ENCODE measurements around the gene TROAP.
"Not testable (repeated sequence)": the region's sequence is repeated elsewhere in the genome, so short reads cannot be mapped to it uniquely, and the experiment has no call there.

The TROAP gene

DNA sequence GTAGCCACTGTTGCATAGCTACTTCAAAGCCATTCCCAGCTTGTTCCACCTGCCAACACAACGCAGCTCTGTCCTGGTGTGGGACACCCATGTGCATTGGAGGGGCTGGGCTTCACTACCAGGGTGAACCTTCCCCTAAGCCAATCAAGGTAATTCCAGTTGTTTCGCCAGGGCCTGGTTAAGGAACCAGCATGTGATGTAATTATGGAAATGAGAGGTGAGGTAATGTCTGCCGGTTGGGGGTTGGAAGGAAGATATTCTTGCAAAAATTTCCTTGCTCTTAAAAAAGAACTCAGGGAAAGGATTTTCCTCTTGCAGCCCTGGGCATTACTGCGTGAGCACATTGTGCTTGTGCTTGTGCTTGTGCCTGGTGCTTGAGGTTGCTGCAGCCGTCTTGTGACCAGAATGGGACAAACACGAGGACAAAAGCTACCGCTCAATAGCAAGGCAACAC, 43.3 kb upstream of the TROAP start:
- DNase-seq: peak; percentile 33
- Histone ChIP-seq H3K4me3 (ENCODE audit: low read depth, low read length) (no peak overlapping the region), H3K27me3 (no peaks in the 10 kb centered on the region), H3K9me3 (no peaks in the 10 kb centered on the region), H3K36me3 (no peaks in the 10 kb centered on the region), H3K4me1 (peaks cover 24% of the 10 kb centered on the region)
- no peak for TF ChIP-seq CTCF (IDR thresholded peaks at IDR 0.05; ENCODE audit: low read depth, low read length)

DNA sequence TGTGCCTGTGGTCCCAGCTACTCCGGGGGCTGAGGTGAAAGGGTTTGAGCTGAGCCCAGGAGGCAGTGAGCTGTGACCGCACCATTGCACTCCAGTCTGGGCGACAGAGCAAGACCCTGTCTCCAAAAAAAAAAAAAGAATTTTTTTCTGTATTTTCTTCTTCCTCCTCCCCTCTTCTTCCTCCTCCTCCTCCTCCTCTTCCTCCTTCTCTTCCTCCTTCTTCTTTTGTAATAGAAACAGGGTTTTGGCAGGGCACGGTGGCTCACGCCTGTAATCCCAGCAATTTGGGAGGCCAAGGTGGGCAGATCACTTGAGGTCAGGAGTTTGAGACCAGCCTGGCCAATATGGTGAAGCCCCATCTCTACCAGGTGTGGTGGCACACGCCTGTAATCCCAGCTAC, 42.5 kb upstream of the TROAP start:
- not testable (repeated sequence) for H3K9me3 ChIP-seq; H3K36me3 ChIP-seq; H3K4me3 ChIP-seq (ENCODE audit: low read depth, low read length); H3K27me3 ChIP-seq; DNase-seq
- H3K4me1 ChIP-seq: peaks cover 24% of the 10 kb centered on the region

DNA sequence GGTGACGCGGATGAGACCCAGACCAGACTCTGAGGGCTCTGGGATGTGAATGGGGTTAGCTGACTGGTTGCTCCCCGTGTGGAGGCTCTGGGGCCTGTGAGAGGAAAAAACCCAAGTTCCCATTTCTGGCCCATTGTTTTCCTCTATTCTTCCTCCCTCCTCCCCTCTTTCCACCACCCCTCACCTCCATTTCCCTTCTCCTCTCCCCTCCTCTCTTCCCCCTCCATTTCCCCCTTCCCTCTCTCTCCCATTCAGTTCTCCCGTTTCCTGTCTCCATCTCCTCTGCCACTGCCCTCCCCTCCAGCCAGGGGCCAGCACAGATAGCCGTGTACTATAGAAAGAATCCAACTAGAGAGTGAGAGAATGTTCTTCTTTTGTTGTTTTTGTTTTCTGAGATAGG, 40.8 kb upstream of the TROAP start:
- peaks cover 21% of the 10 kb centered on the region for H3K4me1 ChIP-seq
- H3K9me3 ChIP-seq: no peaks in the 10 kb centered on the region
- H3K36me3 ChIP-seq: no peaks in the 10 kb centered on the region
- no peaks in the 10 kb centered on the region for H3K27me3 ChIP-seq
- TF ChIP-seq CTCF (IDR thresholded peaks at IDR 0.05; ENCODE audit: low read depth, low read length): no peak
- no peak overlapping the region for H3K4me3 ChIP-seq (ENCODE audit: low read depth, low read length)
- DNase-seq: no peak

- H3K27me3 ChIP-seq, DNase-seq: not testable (repeated sequence)
These were observed 40.2 kb upstream of the TROAP start for GRCh38 chr12:49282740-49283375.

GRCh38 chr12:49283541-49284429, 39.3 kb upstream of the TROAP start:
- no peaks in the 10 kb centered on the region for H3K9me3 ChIP-seq
- TF ChIP-seq CTCF (IDR thresholded peaks at IDR 0.05; ENCODE audit: low read depth, low read length): peak; percentile 44

More at GRCh38 chr12:49282740-49283375, 40.2 kb upstream of the TROAP start:
- not testable (repeated sequence) for H3K36me3 ChIP-seq; H3K4me3 ChIP-seq (ENCODE audit: low read depth, low read length); H3K9me3 ChIP-seq
- peaks cover 21% of the 10 kb centered on the region for H3K4me1 ChIP-seq

GRCh38 chr12:49284672-49285071, 38.4 kb upstream of the TROAP start:
- DNase-seq: no peak
- Histone ChIP-seq H3K36me3 (no peaks in the 10 kb centered on the region), H3K4me1 (peaks cover 15% of the 10 kb centered on the region), H3K9me3 (no peaks in the 10 kb centered on the region), H3K27me3 (no peaks in the 10 kb centered on the region), H3K4me3 (ENCODE audit: low read depth, low read length) (no peak overlapping the region)
- no peak for TF ChIP-seq CTCF (IDR thresholded peaks at IDR 0.05; ENCODE audit: low read depth, low read length)

More at GRCh38 chr12:49283541-49284429, 39.3 kb upstream of the TROAP start:
- Histone ChIP-seq H3K4me1 (peaks cover 21% of the 10 kb centered on the region), H3K4me3 (ENCODE audit: low read depth, low read length) (no peak overlapping the region), H3K36me3 (no peaks in the 10 kb centered on the region), H3K27me3 (no peaks in the 10 kb centered on the region)
- peak; percentile 37 for DNase-seq

DNA sequence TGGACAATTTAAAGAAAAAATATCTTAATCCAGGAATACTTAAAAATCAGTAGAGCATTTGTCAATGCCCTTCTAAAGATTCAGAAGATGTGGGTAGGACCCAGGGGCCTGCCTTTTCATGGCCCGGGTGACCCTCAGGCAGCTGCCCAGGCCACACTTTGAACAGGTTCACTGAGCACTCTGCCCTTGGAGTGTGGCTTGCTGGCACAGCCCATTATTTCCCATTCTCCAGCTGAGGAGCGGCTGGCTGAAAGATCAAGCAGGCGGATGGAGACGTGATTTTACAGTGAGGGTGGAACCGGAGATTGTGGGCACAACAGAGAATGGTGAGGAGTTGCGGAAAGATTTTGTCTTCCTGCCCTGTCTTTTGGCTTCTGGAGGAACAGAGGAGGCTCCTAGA, 35.2 kb upstream of the TROAP start:
- no peak for DNase-seq
- no peak for TF ChIP-seq CTCF (IDR thresholded peaks at IDR 0.05; ENCODE audit: low read depth, low read length)
- no peaks in the 10 kb centered on the region for H3K36me3 ChIP-seq

More for the DNA sequence above, 35.2 kb upstream of the TROAP start:
- Histone ChIP-seq H3K4me3 (ENCODE audit: low read depth, low read length) (no peak overlapping the region), H3K9me3 (no peaks in the 10 kb centered on the region), H3K27me3 (no peaks in the 10 kb centered on the region), H3K4me1 (peaks cover 7% of the 10 kb centered on the region)
